Ascending aorta (tissue), 2 donors: ENCODE data around the gene SUPT16H. TPM values are rescaled to one million over a fixed set of nuclear protein-coding genes. Genes with fewer than 3 reads are reported as not detected.
"Not testable (repeated sequence)": the region's sequence is repeated elsewhere in the genome, so short reads cannot be mapped to it uniquely, and the experiment has no call there.

ENCODE experiments used
- DNase-seq, 2 donors: peaks; one replicate each; pipeline ENCODE4 v3.0.0-alpha.2; 2019; ENCODE audit warnings: low spot score in 2 of 2
- H3K27ac ChIP-seq, 2 donors: fragments of 200-600 bp; sonication (generic); one replicate each; pipeline ENCODE4 v1.5.1; 2016 to 2017; ENCODE audit warnings: mild to moderate bottlenecking in 1 of 2
- H3K27me3 ChIP-seq: fragments of 200-600 bp; sonication (generic); one replicate; pipeline ENCODE4 v1.5.1; 2017
- H3K36me3 ChIP-seq, 2 donors: fragments of 200-600 bp; sonication (generic); one replicate each; pipeline ENCODE4 v1.5.1; 2016
- H3K4me1 ChIP-seq, 2 donors: fragments of 200-600 bp; sonication (generic); one replicate each; pipeline ENCODE4 v1.5.1; 2016 to 2017; ENCODE audit warnings: mild to moderate bottlenecking in 1 of 2
- H3K4me3 ChIP-seq, 2 donors: fragments of 200-600 bp; sonication (generic); one replicate each; pipeline ENCODE4 v1.5.1; 2016 to 2017; ENCODE audit warnings: mild to moderate bottlenecking in 1 of 2
- H3K9me3 ChIP-seq, 2 donors: fragments of 200-600 bp; sonication (generic); one replicate each; pipeline ENCODE4 v1.5.1; 2016
- intact Hi-C: fragments of 100-400 bp; cut with DNase I; formaldehyde crosslinking; loops from one replicate; pipeline ENCODE4 v1.15.1; 2023
- total RNA-seq: library from RNA; depleted of rRNA; stranded (reverse); fragments of >200 nt; gene quantifications from one replicate; pipeline ENCODE4 v1.1.0, GENCODE V29; 2016
- TF ChIP-seq, protein P1 (sequence below), 3 experiments: fragments of 200-600 bp in 2 of 3; fragments of 450-650 bp in 1 of 3; sonication (generic) in 2 of 3; IDR thresholded peaks; one replicate each; pipeline ENCODE4 v1.5.1; 2016 to 2019; ENCODE audit warnings: antibody characterized with exemption in 3 of 3, mild to moderate bottlenecking in 1 of 3, moderate library complexity in 1 of 3

SUPT16H gene
- total RNA-seq, 1 donor from 2014 or later, result 13.5 TPM

DNA sequence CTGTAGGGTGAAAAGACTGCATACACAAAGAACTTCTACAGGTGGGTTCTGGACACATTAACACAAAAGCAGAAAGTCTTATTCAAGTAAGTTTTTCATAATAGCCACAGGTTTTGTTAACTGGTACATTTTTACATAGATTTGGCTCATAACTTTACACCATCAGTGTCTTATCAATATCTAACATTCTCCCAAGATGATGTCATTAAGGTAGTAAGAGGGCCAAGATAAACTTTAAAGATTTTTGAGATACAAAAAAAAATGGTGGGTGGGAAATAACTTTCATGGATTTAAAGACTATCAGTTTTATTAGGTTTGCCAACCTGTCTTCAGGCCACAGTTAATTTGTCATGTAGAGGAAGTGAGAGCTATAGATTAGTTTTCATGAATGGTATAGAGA lies 1.7 kb downstream of the SUPT16H start:
- DNase-seq, result no peak
- TF ChIP-seq, protein P1, sequence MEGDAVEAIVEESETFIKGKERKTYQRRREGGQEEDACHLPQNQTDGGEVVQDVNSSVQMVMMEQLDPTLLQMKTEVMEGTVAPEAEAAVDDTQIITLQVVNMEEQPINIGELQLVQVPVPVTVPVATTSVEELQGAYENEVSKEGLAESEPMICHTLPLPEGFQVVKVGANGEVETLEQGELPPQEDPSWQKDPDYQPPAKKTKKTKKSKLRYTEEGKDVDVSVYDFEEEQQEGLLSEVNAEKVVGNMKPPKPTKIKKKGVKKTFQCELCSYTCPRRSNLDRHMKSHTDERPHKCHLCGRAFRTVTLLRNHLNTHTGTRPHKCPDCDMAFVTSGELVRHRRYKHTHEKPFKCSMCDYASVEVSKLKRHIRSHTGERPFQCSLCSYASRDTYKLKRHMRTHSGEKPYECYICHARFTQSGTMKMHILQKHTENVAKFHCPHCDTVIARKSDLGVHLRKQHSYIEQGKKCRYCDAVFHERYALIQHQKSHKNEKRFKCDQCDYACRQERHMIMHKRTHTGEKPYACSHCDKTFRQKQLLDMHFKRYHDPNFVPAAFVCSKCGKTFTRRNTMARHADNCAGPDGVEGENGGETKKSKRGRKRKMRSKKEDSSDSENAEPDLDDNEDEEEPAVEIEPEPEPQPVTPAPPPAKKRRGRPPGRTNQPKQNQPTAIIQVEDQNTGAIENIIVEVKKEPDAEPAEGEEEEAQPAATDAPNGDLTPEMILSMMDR (IDR thresholded peaks at IDR 0.05), result no peak
- Histone ChIP-seq H3K4me1 (peaks cover 0 to 18% of the 10 kb centered on the region in 2 donors), H3K36me3 (peaks cover 8 to 12% of the 10 kb centered on the region in 2 donors), H3K9me3 (no peaks in the 10 kb centered on the region), H3K27ac (no peak overlapping the region), H3K4me3 (peak overlapping the region in 1 of 2 donors; percentile 10), H3K27me3 (no peaks in the 10 kb centered on the region)
- intact Hi-C loops, result loop anchor here (5.0 to 10.0 kb wide), 2 partner anchors 277 to 700 kb away; partner anchors contain the start of genes RNASE4 and TMEM253

DNA sequence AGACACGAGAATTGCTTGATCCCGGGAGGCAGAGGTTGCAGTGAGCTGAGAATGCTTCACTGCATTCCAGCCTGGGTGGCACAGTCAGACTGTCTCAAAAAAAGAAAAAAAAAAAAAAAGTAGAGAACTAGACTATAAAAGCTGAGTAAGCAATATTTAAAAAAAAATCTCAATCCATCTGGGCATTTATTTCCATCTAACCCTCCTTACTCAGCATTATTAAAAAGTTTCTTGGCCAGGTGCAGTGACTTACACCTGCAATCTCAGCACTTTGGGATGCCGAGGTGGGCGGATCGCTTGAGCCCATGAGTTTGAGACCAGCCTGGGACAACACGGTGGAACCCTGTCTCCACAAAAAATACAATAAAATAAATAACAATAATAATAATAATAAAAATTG lies 4.5 kb downstream of the SUPT16H start:
- Histone ChIP-seq H3K9me3 (no peaks in the 10 kb centered on the region), H3K27ac (no peak overlapping the region), H3K36me3 (no peaks in the 10 kb centered on the region), H3K4me1 (peaks cover 0 to 18% of the 10 kb centered on the region in 2 donors), H3K27me3 (no peaks in the 10 kb centered on the region), H3K4me3 (no peak overlapping the region)
- no peak for DNase-seq
- TF ChIP-seq, protein P1 (IDR thresholded peaks at IDR 0.05), result no peak
- intact Hi-C loops, result no loop called here

DNA sequence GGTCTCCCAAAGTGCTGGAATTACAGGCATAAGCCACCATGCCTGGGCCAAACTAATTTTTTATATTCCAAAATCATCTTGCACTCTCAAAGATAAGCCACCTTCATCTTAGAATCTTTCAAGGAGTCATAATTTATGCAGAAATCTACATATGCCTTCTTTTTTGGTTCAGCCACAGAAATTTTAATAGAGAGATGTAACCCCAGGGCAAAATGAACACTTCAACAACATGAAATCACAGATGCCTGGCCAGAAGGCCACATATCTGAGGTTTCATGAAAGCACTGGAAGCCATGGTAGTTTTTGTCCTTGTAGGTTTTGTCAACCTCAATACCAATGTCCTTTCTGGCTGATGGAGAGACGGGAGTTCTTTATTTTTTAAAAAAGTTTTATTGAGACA lies 9.8 kb downstream of the SUPT16H start:
- intact Hi-C loops, result no loop called here

DNA sequence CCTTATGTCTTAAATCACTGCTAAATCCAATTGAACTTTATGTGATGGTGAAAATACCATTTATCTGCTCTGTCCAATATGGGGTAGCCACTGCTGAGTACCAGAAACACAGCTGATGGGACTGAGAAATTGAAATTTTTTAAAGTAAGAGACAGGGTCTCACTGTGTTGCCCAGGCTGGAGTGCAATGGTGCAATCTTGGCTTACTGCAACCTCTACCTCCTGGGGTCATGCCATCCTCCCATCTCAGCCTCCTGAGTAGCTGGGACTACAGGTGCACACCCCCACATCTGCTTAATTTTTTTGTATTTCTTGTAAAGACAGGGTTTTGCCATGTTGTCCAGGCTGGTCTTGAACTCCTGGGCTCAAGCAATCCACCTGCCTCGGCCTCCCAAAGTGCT lies 11.0 kb downstream of the SUPT16H start:
- intact Hi-C loops, H3K9me3 ChIP-seq: not testable (repeated sequence)

More for the DNA sequence above, 9.8 kb downstream of the SUPT16H start:
- Histone ChIP-seq H3K9me3 (no peaks in the 10 kb centered on the region), H3K4me1 (peaks cover 0 to 2% of the 10 kb centered on the region in 2 donors), H3K36me3 (peaks cover 25 to 40% of the 10 kb centered on the region in 2 donors), H3K4me3 (no peak overlapping the region), H3K27me3 (no peaks in the 10 kb centered on the region), H3K27ac (no peak overlapping the region)
- DNase-seq, result no peak
- TF ChIP-seq, protein P1 (IDR thresholded peaks at IDR 0.05), result no peak

DNA sequence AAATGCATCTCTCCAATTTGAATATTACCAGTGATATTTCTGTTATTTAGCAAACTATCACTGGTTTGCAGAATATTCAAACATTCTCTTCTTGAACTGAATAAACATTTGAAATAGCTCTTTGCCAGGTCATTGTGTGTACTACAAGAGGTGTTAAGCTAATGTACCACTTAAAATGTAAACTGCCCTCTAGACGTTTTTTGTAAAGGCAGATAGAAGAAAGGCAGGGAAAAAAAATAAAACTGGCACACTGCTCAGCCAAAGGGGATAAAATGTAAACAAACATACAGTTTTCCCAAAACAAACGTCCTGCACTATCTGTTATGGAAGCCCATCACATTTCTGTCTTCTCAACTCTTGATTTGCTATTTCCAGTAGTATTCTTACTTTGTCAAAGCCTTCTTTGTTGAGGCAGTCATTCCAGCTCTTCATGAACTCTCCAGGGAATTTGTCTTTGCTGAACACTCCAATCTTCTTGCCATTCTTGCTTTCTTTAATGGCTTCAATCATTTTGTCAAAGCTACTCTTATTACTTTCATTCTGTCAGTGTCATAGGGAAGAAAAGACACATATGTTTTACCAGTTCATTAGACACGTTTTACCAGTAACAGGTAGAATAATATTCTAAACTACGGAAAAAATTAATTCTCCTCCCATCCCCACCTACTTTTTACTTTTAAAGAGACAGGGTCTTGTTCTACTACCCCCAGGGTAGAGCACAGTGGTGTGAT lies 13.7 kb downstream of the SUPT16H start:
- Histone ChIP-seq H3K4me1 (no peaks in the 10 kb centered on the region), H3K4me3 (no peak overlapping the region), H3K27ac (no peak overlapping the region), H3K9me3 (no peaks in the 10 kb centered on the region), H3K27me3 (no peaks in the 10 kb centered on the region), H3K36me3 (peaks cover 57 to 78% of the 10 kb centered on the region in 2 donors)
- DNase-seq, result no peak
- TF ChIP-seq, protein P1 (IDR thresholded peaks at IDR 0.05), result no peak
- intact Hi-C loops, result no loop called here

More for the DNA sequence above, 11.0 kb downstream of the SUPT16H start:
- H3K4me1 ChIP-seq, H3K27me3 ChIP-seq, DNase-seq, H3K27ac ChIP-seq, H3K4me3 ChIP-seq: not testable (repeated sequence)
- peaks cover 36 to 51% of the 10 kb centered on the region in 2 donors for H3K36me3 ChIP-seq

DNA sequence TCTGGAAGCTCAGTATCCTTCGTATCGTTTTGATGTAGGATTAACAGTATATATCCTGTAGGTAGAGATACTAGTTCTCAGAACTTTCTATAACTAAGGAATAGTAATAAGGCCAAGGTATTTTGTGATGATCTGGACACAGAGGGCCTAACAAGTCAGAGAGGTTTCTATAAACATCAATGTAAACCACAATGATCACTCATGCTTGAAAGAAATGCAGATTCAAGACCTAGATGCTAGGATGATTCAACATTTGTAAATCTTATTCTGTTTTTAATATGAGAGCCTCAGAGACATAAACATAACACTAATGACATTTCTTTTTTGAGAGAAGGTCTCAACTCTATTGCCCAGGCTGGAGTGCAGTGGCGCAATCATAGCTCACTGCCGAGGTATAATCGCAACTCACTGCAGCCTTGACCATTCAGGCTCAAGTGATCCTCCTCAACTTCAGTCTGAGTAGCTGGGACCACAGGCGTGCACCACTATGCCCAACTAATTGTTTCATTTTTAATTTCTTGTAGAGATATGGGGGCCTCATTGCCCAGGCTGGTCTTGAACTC lies 16.2 kb downstream of the SUPT16H start:
- no peak for DNase-seq
- Histone ChIP-seq H3K4me3 (no peak overlapping the region), H3K36me3 (peaks cover 82 to 98% of the 10 kb centered on the region in 2 donors), H3K4me1 (no peaks in the 10 kb centered on the region), H3K9me3 (no peaks in the 10 kb centered on the region), H3K27ac (no peak overlapping the region), H3K27me3 (no peaks in the 10 kb centered on the region)
- intact Hi-C loops, result no loop called here
- TF ChIP-seq, protein P1 (IDR thresholded peaks at IDR 0.05), result no peak
